NCI-H146 treated with DMSO at 0.1 percent for 48 hours (cell line): Measurements from ENCODE around the gene TAF11L5.
"Not testable (repeated sequence)": the region's sequence is repeated elsewhere in the genome, so short reads cannot be mapped to it uniquely, and the experiment has no call there.

ENCODE experiments used
- DNase-seq: peaks from one replicate; lab custom pipeline; 2025; ENCODE audit not compliant: unreplicated experiment; lab: John Stamatoyannopoulos, UW

TAF11L5 gene

DNA sequence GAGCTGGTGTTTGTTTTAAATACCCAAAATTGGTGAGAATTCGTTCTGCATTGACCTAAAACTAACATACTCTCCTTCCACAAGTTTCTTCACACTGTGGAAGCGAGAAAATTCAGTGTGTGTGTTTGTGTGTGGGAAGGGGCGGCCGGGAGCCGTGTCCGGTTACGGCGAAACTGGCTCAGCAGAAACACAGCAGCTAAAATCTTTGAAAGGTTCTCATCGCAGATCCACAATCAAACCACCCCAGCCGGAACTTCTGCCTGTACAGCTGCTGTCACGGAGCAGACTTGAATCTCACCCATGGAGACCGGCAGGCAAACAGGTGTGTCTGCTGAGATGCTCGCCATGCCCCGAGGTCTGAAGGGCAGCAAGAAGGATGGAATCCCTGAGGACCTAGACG is at the start of gene TAF11L5:
TAF11L5 (plus strand) TSS at position 301 of the 400 bp plus-strand sequence.
- not testable (repeated sequence) for DNase-seq

- no peak for DNase-seq
Measured at GRCh38 chr5:17477043-17477442, 48.0 kb upstream of the TAF11L5 start.

- DNase-seq: no peak
Measured at GRCh38 chr5:17477573-17478265, 47.3 kb upstream of the TAF11L5 start.

DNA sequence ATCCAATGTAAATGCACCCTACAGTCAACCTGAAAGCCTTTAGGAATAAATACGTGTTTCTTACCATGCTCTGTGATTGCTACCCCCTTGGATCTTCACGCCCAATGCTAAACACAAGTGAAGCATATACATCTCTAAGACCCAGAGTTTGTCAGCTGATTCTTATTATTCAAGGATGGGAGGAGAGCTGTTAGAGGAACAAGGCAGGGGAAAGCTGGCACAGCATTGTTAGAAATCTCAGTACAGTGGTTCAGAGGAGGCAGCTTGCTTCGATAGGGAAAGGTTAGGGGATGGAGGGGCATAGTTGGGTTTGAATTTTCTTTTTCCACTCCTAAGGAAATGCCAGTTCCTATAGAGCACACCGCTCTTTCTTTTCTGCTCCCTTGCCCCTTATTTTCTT is 43.7 kb upstream of the TAF11L5 start:
- DNase-seq: no peak

DNA sequence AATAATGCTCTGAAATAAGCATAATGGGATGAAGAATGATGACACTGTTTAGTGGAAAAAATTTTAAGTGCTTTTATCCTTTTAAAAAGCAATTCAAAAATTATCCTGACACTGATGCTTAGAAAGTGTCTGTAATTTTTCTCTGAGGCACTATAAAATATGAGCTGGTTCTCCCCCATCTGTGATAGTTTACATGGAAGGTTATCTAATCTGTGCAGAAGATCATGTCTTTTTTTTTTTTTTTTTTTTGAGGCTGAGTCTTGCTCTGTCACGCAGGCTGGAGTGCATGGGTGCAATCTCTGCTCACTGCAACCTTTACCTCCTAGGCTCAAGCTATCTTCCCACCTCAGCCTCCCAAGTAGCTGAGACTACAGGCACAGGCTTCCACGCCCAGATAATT is 42.2 kb upstream of the TAF11L5 start:
- no peak for DNase-seq

DNA sequence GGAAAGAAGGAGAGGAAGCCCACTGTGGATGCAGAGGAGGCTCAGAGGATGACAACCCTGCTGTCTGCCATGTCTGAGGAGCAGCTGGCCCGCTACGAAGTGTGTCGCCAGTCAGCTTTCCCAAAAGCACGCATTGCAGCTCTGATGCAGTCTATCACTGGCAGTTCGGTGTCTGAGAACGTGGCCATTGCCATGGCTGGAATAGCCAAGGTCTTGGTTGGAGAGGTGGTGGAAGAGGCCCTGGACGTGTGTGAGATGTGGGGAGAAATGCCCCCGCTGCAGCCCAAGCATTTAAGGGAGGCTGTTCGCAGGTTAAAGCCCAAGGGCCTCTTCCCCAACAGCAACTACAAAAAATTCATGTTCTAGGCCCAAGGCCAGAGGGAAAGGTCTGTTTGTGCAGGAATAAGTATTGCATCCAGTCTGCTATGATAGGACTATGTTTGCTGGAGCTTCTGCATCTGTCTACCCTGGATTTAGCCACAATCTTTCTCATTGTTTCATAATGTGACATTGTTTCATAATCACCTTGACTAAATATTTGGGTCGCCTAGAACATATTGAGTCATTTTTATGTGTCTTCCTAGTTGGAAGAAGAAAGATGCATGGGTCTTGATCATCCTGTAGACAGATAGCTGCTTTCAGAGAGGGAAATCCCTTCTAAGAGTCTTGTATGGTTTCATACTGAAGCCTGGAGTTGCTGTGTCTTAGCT is 38.4 kb upstream of the TAF11L5 start:
- not testable (repeated sequence) for DNase-seq

GRCh38 chr5:17487174-17487512 is 37.9 kb upstream of the TAF11L5 start:
- no peak for DNase-seq

- DNase-seq: not testable (repeated sequence)
Measured at GRCh38 chr5:17491257-17491656, 33.8 kb upstream of the TAF11L5 start.

DNA sequence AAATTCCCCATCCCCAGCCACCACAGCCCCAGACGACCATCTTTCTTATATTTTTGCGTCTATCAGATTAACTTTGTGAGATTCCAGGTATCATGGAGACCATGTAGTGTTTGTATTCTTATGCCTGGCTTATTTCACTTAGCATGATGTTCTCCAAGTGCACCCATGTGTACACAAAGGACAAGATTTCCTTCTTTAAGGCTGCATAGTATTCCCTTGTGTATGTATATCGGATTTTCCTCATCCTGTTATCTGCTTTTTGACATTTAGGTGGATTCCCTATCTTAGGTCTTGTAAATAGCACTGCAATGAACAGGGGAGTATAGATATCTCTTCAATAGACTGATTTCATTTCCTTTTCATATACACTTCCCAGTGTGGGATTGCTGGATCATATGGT is 32.3 kb upstream of the TAF11L5 start:
- no peak for DNase-seq

GRCh38 chr5:17497446-17497845 is 27.6 kb upstream of the TAF11L5 start:
- DNase-seq: no peak

DNA sequence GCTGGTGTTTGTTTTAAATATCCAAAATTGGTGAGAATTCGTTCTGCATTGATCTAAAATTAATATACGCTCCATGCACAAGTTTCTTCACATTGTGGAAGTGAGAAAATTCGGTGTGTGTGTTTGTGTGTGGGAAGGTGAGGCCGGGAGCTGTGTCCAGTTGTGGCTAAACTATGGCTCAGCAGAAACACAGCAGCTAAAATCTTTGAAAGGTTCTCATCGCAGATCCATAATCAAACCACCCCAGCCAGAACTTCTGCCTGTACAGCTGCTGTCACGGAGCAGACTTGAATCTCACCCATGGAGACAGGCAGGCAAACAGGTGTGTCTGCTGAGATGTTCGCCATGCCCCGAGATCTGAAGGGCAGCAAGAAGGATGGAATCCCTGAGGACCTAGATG is 27.1 kb upstream of the TAF11L5 start, which contains the start of gene TAF11L2:
TAF11L2 (plus strand) TSS at position 301 of the 400 bp plus-strand sequence.
- not testable (repeated sequence) for DNase-seq

- no peak for DNase-seq
Measured at GRCh38 chr5:17511775-17512325, 13.2 kb upstream of the TAF11L5 start.

- DNase-seq: not testable (repeated sequence)
Measured at GRCh38 chr5:17517526-17517925, 7.5 kb upstream of the TAF11L5 start.

GRCh38 chr5:17518067-17518466 is 7.0 kb upstream of the TAF11L5 start, which contains the start of gene TAF11L3:
TSS of gene TAF11L3 (plus strand) at chr5:17518367.
- DNase-seq: not testable (repeated sequence)

GRCh38 chr5:17519508-17519907 is 5.5 kb upstream of the TAF11L5 start:
- not testable (repeated sequence) for DNase-seq

DNA sequence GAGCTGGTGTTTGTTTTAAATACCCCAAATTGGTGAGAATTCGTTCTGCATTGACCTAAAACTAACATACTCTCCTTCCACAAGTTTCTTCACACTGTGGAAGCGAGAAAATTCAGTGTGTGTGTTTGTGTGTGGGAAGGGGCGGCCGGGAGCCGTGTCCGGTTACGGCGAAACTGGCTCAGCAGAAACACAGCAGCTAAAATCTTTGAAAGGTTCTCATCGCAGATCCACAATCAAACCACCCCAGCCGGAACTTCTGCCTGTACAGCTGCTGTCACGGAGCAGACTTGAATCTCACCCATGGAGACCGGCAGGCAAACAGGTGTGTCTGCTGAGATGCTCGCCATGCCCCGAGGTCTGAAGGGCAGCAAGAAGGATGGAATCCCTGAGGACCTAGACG is 3.5 kb upstream of the TAF11L5 start, which contains the start of gene TAF11L4:
TAF11L4 (plus strand) TSS at position 301 of the 400 bp plus-strand sequence.
- DNase-seq: not testable (repeated sequence)

- not testable (repeated sequence) for DNase-seq
Measured at GRCh38 chr5:17526504-17526903, 1.5 kb downstream of the TAF11L5 start.

- not testable (repeated sequence) for DNase-seq
Measured at GRCh38 chr5:17528369-17528768, 3.3 kb downstream of the TAF11L5 start, which contains the start of gene TAF11L6. TSS of gene TAF11L6 (plus strand) at chr5:17528669.
